ENCODE results near the gene CFAP46.

The CFAP46 gene

GRCh38 chr10:132784866-132785722 lies 157.3 kb downstream of the CFAP46 start:
- Histone ChIP-seq H3K4me1 (ENCODE audit: control insufficient read depth, insufficient read depth, low read length) (peaks cover 12% of the 10 kb centered on the region), H3K27me3 (ENCODE audit: control insufficient read depth, insufficient read depth, low read length) (peaks cover 86% of the 10 kb centered on the region), H3K9me3 (ENCODE audit: control insufficient read depth, insufficient read depth, low read length) (no peaks in the 10 kb centered on the region), H3K27ac (ENCODE audit: low read depth, low read length) (no peak overlapping the region), H3K9ac (ENCODE audit: low read depth, low read length) (no peak overlapping the region), H3K4me3 (ENCODE audit: low read depth, low read length) (peak overlapping the region; percentile 35; the same call in 1 of the 2 replicates), H3K36me3 (ENCODE audit: control insufficient read depth, insufficient read depth, low read length) (no peaks in the 10 kb centered on the region)

GRCh38 chr10:132783940-132784865 lies 158.2 kb downstream of the CFAP46 start:
- Histone ChIP-seq H3K4me3 (ENCODE audit: low read depth, low read length) (no peak overlapping the region), H3K27me3 (ENCODE audit: control insufficient read depth, insufficient read depth, low read length) (peaks cover 78% of the 10 kb centered on the region), H3K4me1 (ENCODE audit: control insufficient read depth, insufficient read depth, low read length) (peaks cover 12% of the 10 kb centered on the region), H3K36me3 (ENCODE audit: control insufficient read depth, insufficient read depth, low read length) (no peaks in the 10 kb centered on the region), H3K9ac (ENCODE audit: low read depth, low read length) (no peak overlapping the region), H3K9me3 (ENCODE audit: control insufficient read depth, insufficient read depth, low read length) (no peaks in the 10 kb centered on the region), H3K27ac (ENCODE audit: low read depth, low read length) (no peak overlapping the region)

- no peak overlapping the region for H3K4me3 ChIP-seq (ENCODE audit: low read depth, low read length)
- peaks cover 69% of the 10 kb centered on the region for H3K27me3 ChIP-seq (ENCODE audit: control insufficient read depth, insufficient read depth, low read length)
- H3K9ac ChIP-seq (ENCODE audit: low read depth, low read length) = no peak overlapping the region
- no peaks in the 10 kb centered on the region for H3K9me3 ChIP-seq (ENCODE audit: control insufficient read depth, insufficient read depth, low read length)
- H3K36me3 ChIP-seq (ENCODE audit: control insufficient read depth, insufficient read depth, low read length) = no peaks in the 10 kb centered on the region
- H3K27ac ChIP-seq (ENCODE audit: low read depth, low read length) = no peak overlapping the region
- peaks cover 12% of the 10 kb centered on the region for H3K4me1 ChIP-seq (ENCODE audit: control insufficient read depth, insufficient read depth, low read length)
Observed at GRCh38 chr10:132783165-132783939, 159.0 kb downstream of the CFAP46 start.

GRCh38 chr10:132781556-132781955 lies 160.8 kb downstream of the CFAP46 start:
- Histone ChIP-seq H3K9me3 (ENCODE audit: control insufficient read depth, insufficient read depth, low read length) (no peaks in the 10 kb centered on the region), H3K4me1 (ENCODE audit: control insufficient read depth, insufficient read depth, low read length) (peaks cover 12% of the 10 kb centered on the region), H3K36me3 (ENCODE audit: control insufficient read depth, insufficient read depth, low read length) (no peaks in the 10 kb centered on the region), H3K9ac (ENCODE audit: low read depth, low read length) (no peak overlapping the region), H3K4me3 (ENCODE audit: low read depth, low read length) (no peak overlapping the region), H3K27ac (ENCODE audit: low read depth, low read length) (no peak overlapping the region), H3K27me3 (ENCODE audit: control insufficient read depth, insufficient read depth, low read length) (peaks cover 52% of the 10 kb centered on the region)

GRCh38 chr10:132780356-132780755 lies 162.0 kb downstream of the CFAP46 start:
- Histone ChIP-seq H3K9me3 (ENCODE audit: control insufficient read depth, insufficient read depth, low read length) (no peaks in the 10 kb centered on the region), H3K27ac (ENCODE audit: low read depth, low read length) (no peak overlapping the region), H3K9ac (ENCODE audit: low read depth, low read length) (no peak overlapping the region), H3K36me3 (ENCODE audit: control insufficient read depth, insufficient read depth, low read length) (no peaks in the 10 kb centered on the region), H3K27me3 (ENCODE audit: control insufficient read depth, insufficient read depth, low read length) (peaks cover 43% of the 10 kb centered on the region), H3K4me1 (ENCODE audit: control insufficient read depth, insufficient read depth, low read length) (peaks cover 12% of the 10 kb centered on the region), H3K4me3 (ENCODE audit: low read depth, low read length) (no peak overlapping the region)

GRCh38 chr10:132779549-132780294 lies 162.6 kb downstream of the CFAP46 start:
- Histone ChIP-seq H3K4me3 (ENCODE audit: low read depth, low read length) (no peak overlapping the region), H3K9me3 (ENCODE audit: control insufficient read depth, insufficient read depth, low read length) (no peaks in the 10 kb centered on the region), H3K9ac (ENCODE audit: low read depth, low read length) (no peak overlapping the region), H3K27ac (ENCODE audit: low read depth, low read length) (no peak overlapping the region), H3K27me3 (ENCODE audit: control insufficient read depth, insufficient read depth, low read length) (peaks cover 36% of the 10 kb centered on the region), H3K36me3 (ENCODE audit: control insufficient read depth, insufficient read depth, low read length) (no peaks in the 10 kb centered on the region), H3K4me1 (ENCODE audit: control insufficient read depth, insufficient read depth, low read length) (peaks cover 12% of the 10 kb centered on the region)

GRCh38 chr10:132777441-132777840 lies 164.9 kb downstream of the CFAP46 start:
- H3K4me1 ChIP-seq (ENCODE audit: control insufficient read depth, insufficient read depth, low read length) = no peaks in the 10 kb centered on the region
- H3K27me3 ChIP-seq (ENCODE audit: control insufficient read depth, insufficient read depth, low read length) = peaks cover 14% of the 10 kb centered on the region
- no peaks in the 10 kb centered on the region for H3K9me3 ChIP-seq (ENCODE audit: control insufficient read depth, insufficient read depth, low read length)
- H3K27ac ChIP-seq (ENCODE audit: low read depth, low read length) = no peak overlapping the region
- no peaks in the 10 kb centered on the region for H3K36me3 ChIP-seq (ENCODE audit: control insufficient read depth, insufficient read depth, low read length)
- no peak overlapping the region for H3K4me3 ChIP-seq (ENCODE audit: low read depth, low read length)
- no peak overlapping the region for H3K9ac ChIP-seq (ENCODE audit: low read depth, low read length)

- H3K4me3 ChIP-seq (ENCODE audit: low read depth, low read length) = no peak overlapping the region
- no peak overlapping the region for H3K9ac ChIP-seq (ENCODE audit: low read depth, low read length)
- no peaks in the 10 kb centered on the region for H3K9me3 ChIP-seq (ENCODE audit: control insufficient read depth, insufficient read depth, low read length)
- H3K27ac ChIP-seq (ENCODE audit: low read depth, low read length) = no peak overlapping the region
- no peaks in the 10 kb centered on the region for H3K36me3 ChIP-seq (ENCODE audit: control insufficient read depth, insufficient read depth, low read length)
- H3K4me1 ChIP-seq (ENCODE audit: control insufficient read depth, insufficient read depth, low read length) = no peaks in the 10 kb centered on the region
- H3K27me3 ChIP-seq (ENCODE audit: control insufficient read depth, insufficient read depth, low read length) = peaks cover 7% of the 10 kb centered on the region; the same call in 1 of the 2 replicates
Observed at GRCh38 chr10:132776821-132777220, 165.5 kb downstream of the CFAP46 start.

- no peaks in the 10 kb centered on the region for H3K4me1 ChIP-seq (ENCODE audit: control insufficient read depth, insufficient read depth, low read length)
- H3K4me3 ChIP-seq (ENCODE audit: low read depth, low read length) = no peak overlapping the region
- no peaks in the 10 kb centered on the region for H3K36me3 ChIP-seq (ENCODE audit: control insufficient read depth, insufficient read depth, low read length)
- peaks cover 1% of the 10 kb centered on the region; the same call in 1 of the 2 replicates for H3K27me3 ChIP-seq (ENCODE audit: control insufficient read depth, insufficient read depth, low read length)
- no peaks in the 10 kb centered on the region for H3K9me3 ChIP-seq (ENCODE audit: control insufficient read depth, insufficient read depth, low read length)
- H3K27ac ChIP-seq (ENCODE audit: low read depth, low read length) = no peak overlapping the region
- no peak overlapping the region for H3K9ac ChIP-seq (ENCODE audit: low read depth, low read length)
Observed at GRCh38 chr10:132776186-132776585, 166.2 kb downstream of the CFAP46 start.
